K562 (cell line): Measurements from ENCODE around the gene RBL1. TPM values are rescaled to one million over a fixed set of nuclear protein-coding genes. Genes with fewer than 3 reads are reported as not detected.

Source experiments
- ATF7 ChIP-seq: fragments of 450-650 bp; IDR thresholded peaks from 2 replicates; pipeline ENCODE4 v1.7.1; 2014; ENCODE audit warnings: mild to moderate bottlenecking, moderate library complexity
- C11orf30 ChIP-seq: fragments of 450-650 bp; IDR thresholded peaks from 2 replicates; pipeline ENCODE4 v1.6.1; 2016; ENCODE audit warnings: low read depth, mild to moderate bottlenecking
- CXXC5 ChIP-seq: fragments of 250-450 bp; sonication (Bioruptor Pico); IDR thresholded peaks from 2 replicates; pipeline ENCODE4 v1.8.0; 2022; ENCODE audit warnings: inconsistent platforms, mild to moderate bottlenecking, moderate library complexity
- HDAC1 ChIP-seq, 2 experiments: fragments of 450-650 bp; IDR thresholded peaks; 2 replicates each; pipeline ENCODE4 v1.6.1; 2016 to 2017; ENCODE audit warnings: inconsistent platforms in 1 of 2, mild to moderate bottlenecking in 1 of 2, moderate library complexity in 1 of 2
- HMGN3 ChIP-seq: IDR thresholded peaks from 2 replicates; pipeline ENCODE4 v1.6.1; 2011; ENCODE audit warnings: borderline replicate concordance, low read depth, mild to moderate bottlenecking, mixed read lengths, low read length; ENCODE audit not compliant: insufficient read length; ENCODE audit errors: extremely low read depth
- KLF16 ChIP-seq: IDR thresholded peaks from 2 replicates; pipeline ENCODE4 v1.6.1; 2016; ENCODE audit warnings: antibody characterized with exemption
- RBFOX2 ChIP-seq: fragments of 200-400 bp; formaldehyde crosslinking; IDR thresholded peaks from 2 replicates; pipeline ENCODE4 v1.6.1; 2017; ENCODE audit warnings: low read depth, mild to moderate bottlenecking, low read length, moderate library complexity
- SETDB1 ChIP-seq: IDR thresholded peaks from one replicate; pipeline ENCODE4 v1.6.1; 2012; ENCODE audit warnings: low read length, control low read depth, inconsistent platforms
- ZFP36 ChIP-seq: fragments of 150-350 bp; IDR thresholded peaks from 2 replicates; pipeline ENCODE4 v1.6.1; 2018; ENCODE audit warnings: low read length, low read depth; ENCODE audit not compliant: partially characterized antibody
- ZFX ChIP-seq: sonication (generic); formaldehyde crosslinking; IDR thresholded peaks from 2 replicates; pipeline ENCODE4 v1.8.0; 2022; ENCODE audit warnings: mild to moderate bottlenecking, missing genetic modification reagents, moderate library complexity
- ZNF354B ChIP-seq: fragments of 250-450 bp; sonication (Bioruptor Pico); IDR thresholded peaks from 2 replicates; pipeline ENCODE4 v1.4.0; 2020
- polyA plus RNA-seq, 8 experiments: library from polyadenylated mRNA; depleted of rRNA in 4 of 8; stranded (reverse) in 5 of 8; unstranded in 3 of 8; fragments of >200 nt; fragmentation: Nextera tagmentation in 2 of 8; fragmentation: Illumina TruSeq in 1 of 8; extraction: Ambion mirVana in 2 of 8; extraction: Trizol in 1 of 8; gene quantifications; 2 replicates each; pipeline versions ENCODE4 v1.2.1 to v1.2.3, GENCODE V29; 2011 to 2014; ENCODE audit warnings: inconsistent platforms in 1 of 8, missing spikeins in 1 of 8
- total RNA-seq, 7 experiments: library from RNA; depleted of rRNA in 6 of 7; stranded (reverse); fragments of >200 nt in 6 of 7; fragmentation: Illumina TruSeq in 2 of 7; extraction: Trizol in 2 of 7; gene quantifications; 2 replicates each; pipeline versions ENCODE4 v1.2.1 to v1.2.3, GENCODE V29; 2011 to 2021; ENCODE audit warnings: low replicate concordance in 1 of 7
- TF ChIP-seq, protein P1 (sequence below): fragments of 450-650 bp; IDR thresholded peaks from 2 replicates; pipeline ENCODE4 v1.6.1; 2016; ENCODE audit warnings: antibody characterized with exemption

The RBL1 gene
- total and polyA plus RNA-seq, 9 of the 15 experiments (the other 6 are each of a cell fraction or from before 2014, with no cell fraction given), result 4.0 to 25.9 (median 15.6) TPM

DNA sequence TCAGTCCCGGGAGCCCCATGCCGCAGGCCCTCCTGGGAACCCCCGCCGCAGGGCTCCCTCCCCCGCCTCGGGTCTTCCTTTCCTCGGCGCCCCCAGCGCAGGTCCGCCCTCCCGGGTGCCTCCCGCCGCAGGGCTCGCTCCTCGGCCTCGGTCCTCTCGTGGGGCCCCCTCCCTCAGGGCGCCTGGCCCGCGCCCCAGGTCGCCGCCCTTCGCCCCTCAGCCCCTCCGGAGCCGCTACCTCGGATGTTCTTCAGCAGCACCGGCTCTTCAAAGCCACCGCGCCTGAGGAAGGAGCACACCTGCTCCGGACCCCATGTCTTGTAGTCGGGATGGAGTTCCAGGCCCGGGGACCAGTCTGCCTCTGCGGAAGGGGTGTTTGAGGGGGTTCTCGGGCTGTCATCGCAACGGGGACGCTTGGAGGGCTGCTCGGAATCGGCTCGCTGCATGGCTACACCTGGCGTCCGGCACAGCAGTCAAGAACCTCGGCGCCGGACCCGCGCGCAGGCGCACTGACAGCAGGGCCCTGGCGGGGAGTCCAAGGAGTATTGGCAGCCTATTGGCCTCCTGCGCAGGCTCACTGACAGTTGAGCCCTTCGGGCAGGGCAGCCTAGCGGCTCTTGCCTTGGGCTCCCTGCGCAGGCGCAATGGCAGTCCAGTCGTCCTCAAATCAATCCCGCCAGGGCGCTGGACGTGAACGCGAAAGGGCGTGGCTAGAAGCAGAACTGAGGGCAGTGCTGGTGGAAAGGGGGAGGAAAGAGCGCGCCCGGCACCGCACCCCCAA, 144.4 kb downstream of the RBL1 start, which contains the start of gene SAMHD1 (continued):
- TF ChIP-seq ZNF354B (CRISPR knock-in tag), result no peak
- peak; percentile 85 for TF ChIP-seq RBFOX2
- peak; percentile 86 for TF ChIP-seq CXXC5 (CRISPR knock-in tag)
- TF ChIP-seq, protein P1, sequence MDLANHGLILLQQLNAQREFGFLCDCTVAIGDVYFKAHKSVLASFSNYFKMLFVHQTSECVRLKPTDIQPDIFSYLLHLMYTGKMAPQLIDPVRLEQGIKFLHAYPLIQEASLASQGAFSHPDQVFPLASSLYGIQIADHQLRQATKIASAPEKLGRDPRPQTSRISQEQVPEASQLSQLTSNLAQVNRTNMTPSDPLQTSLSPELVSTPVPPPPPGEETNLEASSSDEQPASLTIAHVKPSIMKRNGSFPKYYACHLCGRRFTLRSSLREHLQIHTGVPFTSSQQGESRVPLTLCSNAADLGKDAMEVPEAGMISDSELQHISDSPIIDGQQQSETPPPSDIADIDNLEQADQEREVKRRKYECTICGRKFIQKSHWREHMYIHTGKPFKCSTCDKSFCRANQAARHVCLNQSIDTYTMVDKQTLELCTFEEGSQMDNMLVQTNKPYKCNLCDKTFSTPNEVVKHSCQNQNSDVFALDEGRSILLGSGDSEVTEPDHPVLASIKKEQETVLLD, result peak; percentile 100
- TF ChIP-seq HDAC1 (IDR thresholded peaks at IDR 0.05), result peak in 1 of 2 experiments; percentile 61; a peak in 2 of 4 replicates
- TF ChIP-seq HMGN3, result peak; percentile 68
- TF ChIP-seq SETDB1, result peak; percentile 28
- no peak for TF ChIP-seq KLF16
- peak; percentile 62 for TF ChIP-seq ZFP36
- no peak for TF ChIP-seq C11orf30
- TF ChIP-seq ATF7, result peak; percentile 70
- TF ChIP-seq ZFX (CRISPR knock-in tag), result peak; percentile 61
